ENCODE data around the gene SCNN1A. TPM values are rescaled to one million over a fixed set of nuclear protein-coding genes. Genes with fewer than 3 reads are reported as not detected.

Gene SCNN1A
- total RNA-seq, 1 donor from 2014 or later = 0.74 TPM

DNA sequence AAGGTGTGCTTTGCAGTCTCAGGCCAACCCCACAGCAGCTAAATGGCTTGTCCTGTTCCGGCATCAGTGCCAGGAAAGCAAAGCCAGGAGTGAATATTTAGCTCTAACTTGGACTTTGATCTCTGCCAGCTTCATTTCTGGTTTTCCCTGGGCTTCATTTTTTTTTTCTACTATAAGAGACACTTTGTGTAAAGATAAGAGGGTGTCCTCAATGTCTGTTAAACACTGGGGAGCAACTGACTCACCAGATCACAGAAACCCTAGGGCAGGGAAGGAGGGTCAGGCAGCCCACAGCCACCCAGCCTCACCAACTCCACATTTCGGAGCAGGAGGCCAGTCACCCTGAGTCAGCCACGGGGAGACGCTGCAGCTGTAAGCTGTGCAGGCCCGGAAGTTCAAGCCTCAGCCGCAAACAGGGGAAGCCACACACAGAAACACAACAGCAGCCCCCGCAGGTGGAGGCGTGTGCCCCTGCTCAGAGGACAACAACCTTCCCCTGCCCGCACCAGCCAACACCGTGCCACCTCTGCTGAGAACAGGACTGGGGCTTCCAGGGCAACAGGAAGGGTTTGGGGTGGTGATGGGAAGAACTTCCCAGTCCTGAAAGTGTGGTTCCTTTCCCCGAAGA, 39.8 kb downstream of the SCNN1A start:
- H3K9me3 Mint-ChIP-seq (ENCODE audit: unreplicated experiment) = peaks cover 2% of the 10 kb centered on the region
- TF ChIP-seq, protein P1, sequence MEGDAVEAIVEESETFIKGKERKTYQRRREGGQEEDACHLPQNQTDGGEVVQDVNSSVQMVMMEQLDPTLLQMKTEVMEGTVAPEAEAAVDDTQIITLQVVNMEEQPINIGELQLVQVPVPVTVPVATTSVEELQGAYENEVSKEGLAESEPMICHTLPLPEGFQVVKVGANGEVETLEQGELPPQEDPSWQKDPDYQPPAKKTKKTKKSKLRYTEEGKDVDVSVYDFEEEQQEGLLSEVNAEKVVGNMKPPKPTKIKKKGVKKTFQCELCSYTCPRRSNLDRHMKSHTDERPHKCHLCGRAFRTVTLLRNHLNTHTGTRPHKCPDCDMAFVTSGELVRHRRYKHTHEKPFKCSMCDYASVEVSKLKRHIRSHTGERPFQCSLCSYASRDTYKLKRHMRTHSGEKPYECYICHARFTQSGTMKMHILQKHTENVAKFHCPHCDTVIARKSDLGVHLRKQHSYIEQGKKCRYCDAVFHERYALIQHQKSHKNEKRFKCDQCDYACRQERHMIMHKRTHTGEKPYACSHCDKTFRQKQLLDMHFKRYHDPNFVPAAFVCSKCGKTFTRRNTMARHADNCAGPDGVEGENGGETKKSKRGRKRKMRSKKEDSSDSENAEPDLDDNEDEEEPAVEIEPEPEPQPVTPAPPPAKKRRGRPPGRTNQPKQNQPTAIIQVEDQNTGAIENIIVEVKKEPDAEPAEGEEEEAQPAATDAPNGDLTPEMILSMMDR (IDR thresholded peaks at IDR 0.05; ENCODE audit: partially characterized antibody, unreplicated experiment) = no peak
- H3K27me3 Mint-ChIP-seq (ENCODE audit: unreplicated experiment) = peaks cover 9% of the 10 kb centered on the region
- H3K27ac Mint-ChIP-seq (ENCODE audit: unreplicated experiment) = no peak overlapping the region
- no peaks in the 10 kb centered on the region for H3K36me3 Mint-ChIP-seq (ENCODE audit: unreplicated experiment)
- DNase-seq = no peak
- H3K4me3 Mint-ChIP-seq (ENCODE audit: unreplicated experiment) = peak overlapping the region; percentile 35
- peaks cover 16% of the 10 kb centered on the region for H3K4me1 Mint-ChIP-seq (ENCODE audit: low read depth, unreplicated experiment)

DNA sequence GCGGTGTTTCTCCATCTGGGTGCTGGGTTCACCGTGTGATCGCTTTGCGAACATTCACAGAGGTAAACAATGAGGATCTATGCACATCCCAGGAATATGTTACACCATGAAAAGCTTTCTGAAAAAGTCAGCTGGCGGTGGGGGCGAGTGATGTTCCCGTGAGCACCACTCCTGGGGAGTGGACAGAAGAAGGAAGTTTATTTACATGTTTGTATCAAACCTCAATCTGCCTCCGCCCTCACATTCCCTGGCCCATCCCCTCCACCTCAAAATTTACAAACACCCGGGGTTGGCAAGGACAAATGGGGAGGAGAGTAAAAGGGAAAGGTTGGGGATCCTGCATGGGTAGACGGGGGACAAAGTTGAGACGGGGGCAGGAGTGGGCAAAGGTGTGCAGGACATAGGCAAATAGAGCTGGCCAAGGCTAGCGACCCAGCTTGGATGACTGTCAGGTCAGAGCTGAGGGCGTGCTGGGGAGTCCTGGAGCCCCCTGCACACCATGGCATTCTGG, 40.4 kb downstream of the SCNN1A start:
- Mint-ChIP-seq H3K27me3 (ENCODE audit: unreplicated experiment) (peaks cover 13% of the 10 kb centered on the region), H3K36me3 (ENCODE audit: unreplicated experiment) (no peaks in the 10 kb centered on the region), H3K4me3 (ENCODE audit: unreplicated experiment) (no peak overlapping the region), H3K4me1 (ENCODE audit: low read depth, unreplicated experiment) (peaks cover 16% of the 10 kb centered on the region), H3K9me3 (ENCODE audit: unreplicated experiment) (peaks cover 2% of the 10 kb centered on the region), H3K27ac (ENCODE audit: unreplicated experiment) (no peak overlapping the region)
- DNase-seq = no peak
- TF ChIP-seq, protein P1 (IDR thresholded peaks at IDR 0.05; ENCODE audit: partially characterized antibody, unreplicated experiment) = no peak

DNA sequence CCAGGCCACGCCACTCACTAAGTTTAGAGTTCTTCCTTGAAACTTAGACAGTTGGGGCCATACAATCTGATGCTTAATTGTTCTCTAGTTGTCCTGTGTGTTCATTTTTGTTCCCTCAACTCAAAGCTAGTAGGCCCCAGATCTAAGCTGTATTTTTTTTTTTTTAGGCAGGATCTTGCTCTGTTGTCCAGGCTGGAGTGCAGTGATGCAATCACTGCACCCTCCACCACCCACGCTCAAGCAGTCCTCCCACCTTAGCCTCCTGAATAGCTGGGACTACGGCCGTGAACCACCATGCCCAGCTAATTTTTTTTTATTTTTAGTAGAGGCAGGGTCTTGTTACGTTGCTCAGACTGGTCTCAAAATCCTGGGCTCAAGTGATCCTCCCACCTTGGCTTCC, 41.0 kb downstream of the SCNN1A start:
- H3K27me3 Mint-ChIP-seq (ENCODE audit: unreplicated experiment) = peaks cover 13% of the 10 kb centered on the region
- no peak overlapping the region for H3K4me3 Mint-ChIP-seq (ENCODE audit: unreplicated experiment)
- TF ChIP-seq, protein P1 (IDR thresholded peaks at IDR 0.05; ENCODE audit: partially characterized antibody, unreplicated experiment) = no peak
- no peaks in the 10 kb centered on the region for H3K36me3 Mint-ChIP-seq (ENCODE audit: unreplicated experiment)
- H3K27ac Mint-ChIP-seq (ENCODE audit: unreplicated experiment) = no peak overlapping the region
- peaks cover 2% of the 10 kb centered on the region for H3K9me3 Mint-ChIP-seq (ENCODE audit: unreplicated experiment)
- H3K4me1 Mint-ChIP-seq (ENCODE audit: low read depth, unreplicated experiment) = peaks cover 16% of the 10 kb centered on the region
- DNase-seq = no peak

DNA sequence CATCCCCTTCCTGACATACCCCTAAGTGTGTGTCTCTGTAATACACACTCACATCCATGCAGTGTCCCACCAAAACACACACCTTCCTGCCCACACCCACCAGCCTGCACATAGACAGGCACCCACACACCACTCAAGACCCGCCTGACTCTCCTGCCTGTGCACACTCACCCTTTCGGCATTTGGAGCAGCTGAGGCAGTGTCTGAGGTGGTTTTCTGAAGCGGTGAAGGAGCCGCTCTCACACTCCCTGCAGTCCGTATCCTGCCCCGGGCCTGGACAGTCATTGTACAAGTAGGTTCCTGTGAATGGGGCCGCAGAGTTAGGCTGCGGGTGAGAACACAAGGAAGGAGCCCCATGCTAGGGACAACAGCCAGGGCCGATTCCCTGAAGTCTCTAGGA, 41.8 kb downstream of the SCNN1A start:
- Mint-ChIP-seq H3K36me3 (ENCODE audit: unreplicated experiment) (no peaks in the 10 kb centered on the region), H3K27ac (ENCODE audit: unreplicated experiment) (no peak overlapping the region), H3K9me3 (ENCODE audit: unreplicated experiment) (peaks cover 2% of the 10 kb centered on the region), H3K4me3 (ENCODE audit: unreplicated experiment) (no peak overlapping the region), H3K27me3 (ENCODE audit: unreplicated experiment) (peaks cover 13% of the 10 kb centered on the region), H3K4me1 (ENCODE audit: low read depth, unreplicated experiment) (peaks cover 16% of the 10 kb centered on the region)
- DNase-seq = no peak
- TF ChIP-seq, protein P1 (IDR thresholded peaks at IDR 0.05; ENCODE audit: partially characterized antibody, unreplicated experiment) = no peak

DNA sequence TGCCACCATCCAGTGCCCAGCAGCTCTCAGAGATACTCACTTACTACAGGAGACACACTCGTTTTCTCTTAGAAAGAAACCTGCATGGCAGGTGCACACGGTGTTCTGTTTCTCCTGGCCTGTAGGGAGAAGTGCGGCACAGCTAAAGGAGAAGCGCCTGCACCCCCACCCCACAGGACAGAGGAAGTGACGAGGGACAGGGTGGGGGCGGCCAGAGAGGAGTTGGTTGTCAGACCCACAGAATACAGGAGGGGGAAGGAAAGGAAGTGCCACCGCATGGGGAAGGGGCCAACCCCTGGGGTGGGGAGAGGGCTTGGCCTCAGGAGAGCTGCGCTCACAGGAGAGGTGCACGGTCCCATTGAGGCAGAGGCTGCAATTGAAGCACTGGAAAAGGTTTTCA, 42.3 kb downstream of the SCNN1A start:
- Mint-ChIP-seq H3K27ac (ENCODE audit: unreplicated experiment) (no peak overlapping the region), H3K4me3 (ENCODE audit: unreplicated experiment) (no peak overlapping the region), H3K9me3 (ENCODE audit: unreplicated experiment) (peaks cover 2% of the 10 kb centered on the region), H3K36me3 (ENCODE audit: unreplicated experiment) (no peaks in the 10 kb centered on the region), H3K4me1 (ENCODE audit: low read depth, unreplicated experiment) (peaks cover 16% of the 10 kb centered on the region), H3K27me3 (ENCODE audit: unreplicated experiment) (peaks cover 13% of the 10 kb centered on the region)
- TF ChIP-seq, protein P1 (IDR thresholded peaks at IDR 0.05; ENCODE audit: partially characterized antibody, unreplicated experiment) = no peak
- no peak for DNase-seq
